H9 (cell line): Measurements from ENCODE around the gene PIP5KL1. TPM values are rescaled to one million over a fixed set of nuclear protein-coding genes. Genes with fewer than 3 reads are reported as not detected.

ENCODE experiments used
- DNase-seq: peaks from one replicate; pipeline ENCODE4 v3.0.0-alpha.2; 2017
- H2AFZ ChIP-seq: one replicate; pipeline ENCODE4 v1.6.1; 2013; ENCODE audit warnings: mild to moderate bottlenecking, low read length, control low read depth, moderate library complexity
- H2AK5ac ChIP-seq: 2 replicates; pipeline ENCODE4 v1.6.1; 2013; ENCODE audit warnings: low read length, control low read depth, mixed read lengths; ENCODE audit not compliant: insufficient read length
- H2BK120ac ChIP-seq: one replicate; pipeline ENCODE4 v1.6.1; 2013; ENCODE audit warnings: low read depth, mild to moderate bottlenecking, low read length, control low read depth, inconsistent platforms; ENCODE audit not compliant: poor library complexity, severe bottlenecking
- H2BK12ac ChIP-seq: 2 replicates; pipeline ENCODE4 v1.6.1; 2013; ENCODE audit warnings: low read length, control low read depth, mixed read lengths, low read depth; ENCODE audit not compliant: insufficient read length
- H2BK15ac ChIP-seq: 2 replicates; pipeline ENCODE4 v1.6.1; 2013; ENCODE audit warnings: low read depth, low read length, control low read depth
- H2BK20ac ChIP-seq: one replicate; pipeline ENCODE4 v1.6.1; 2013; ENCODE audit warnings: low read depth, mild to moderate bottlenecking, low read length, control low read depth, inconsistent platforms; ENCODE audit not compliant: poor library complexity, severe bottlenecking
- H2BK5ac ChIP-seq: 2 replicates; pipeline ENCODE4 v1.6.1; 2013; ENCODE audit warnings: low read length, control low read depth, mixed read lengths; ENCODE audit not compliant: insufficient read length
- H3K14ac ChIP-seq: 2 replicates; pipeline ENCODE4 v1.6.1; 2013; ENCODE audit warnings: low read length, control low read depth; ENCODE audit not compliant: insufficient read depth
- H3K18ac ChIP-seq: 2 replicates; pipeline ENCODE4 v1.6.1; 2013; ENCODE audit warnings: low read depth, mild to moderate bottlenecking, mixed read lengths, low read length, control low read depth; ENCODE audit not compliant: insufficient read length
- H3K23ac ChIP-seq: 2 replicates; pipeline ENCODE4 v1.6.1; 2013; ENCODE audit warnings: low read length, control low read depth, mixed read lengths, low read depth; ENCODE audit not compliant: insufficient read length
- H3K23me2 ChIP-seq: 2 replicates; pipeline ENCODE4 v1.6.1; 2013; ENCODE audit warnings: low read depth, mild to moderate bottlenecking, mixed read lengths, low read length, control low read depth; ENCODE audit not compliant: insufficient read length, poor library complexity, severe bottlenecking
- H3K27ac ChIP-seq: 2 replicates; pipeline ENCODE4 v1.5.1; 2013; ENCODE audit warnings: low read length, control low read depth, mixed read lengths, low read depth; ENCODE audit not compliant: insufficient read length
- H3K27me3 ChIP-seq: 2 replicates; pipeline ENCODE4 v1.6.1; 2013; ENCODE audit warnings: low read length, control low read depth, inconsistent platforms; ENCODE audit not compliant: insufficient read depth
- H3K4ac ChIP-seq: 2 replicates; pipeline ENCODE4 v1.6.1; 2013; ENCODE audit warnings: low read depth, mild to moderate bottlenecking, control low read depth, inconsistent platforms, low read length, moderate library complexity
- H3K4me1 ChIP-seq: 2 replicates; pipeline ENCODE4 v1.6.1; 2013; ENCODE audit warnings: low read length, control low read depth, inconsistent platforms; ENCODE audit not compliant: insufficient read depth
- H3K4me2 ChIP-seq: 2 replicates; pipeline ENCODE4 v1.6.1; 2013; ENCODE audit warnings: low read length, control low read depth, mixed read lengths; ENCODE audit not compliant: insufficient read length, insufficient read depth
- H3K56ac ChIP-seq: 2 replicates; pipeline ENCODE4 v1.6.1; 2013; ENCODE audit warnings: low read depth, mild to moderate bottlenecking, mixed read lengths, low read length, control low read depth; ENCODE audit not compliant: insufficient read length
- H3K79me1 ChIP-seq: 2 replicates; pipeline ENCODE4 v1.6.1; 2013; ENCODE audit warnings: low read depth, mild to moderate bottlenecking, moderate library complexity, low read length, control low read depth, inconsistent platforms; ENCODE audit not compliant: insufficient read depth, poor library complexity, severe bottlenecking
- H3K79me2 ChIP-seq: 2 replicates; pipeline ENCODE4 v1.6.1; 2013; ENCODE audit warnings: low read length, control low read depth, inconsistent platforms; ENCODE audit not compliant: insufficient read depth
- H3K9ac ChIP-seq: 2 replicates; pipeline ENCODE4 v1.6.1; 2013; ENCODE audit warnings: low read length, control low read depth, mixed read lengths; ENCODE audit not compliant: insufficient read length; ENCODE audit errors: extremely low read depth
- H3K9me3 ChIP-seq: one replicate; pipeline ENCODE4 v1.6.1; 2013; ENCODE audit warnings: low read depth, low read length, inconsistent platforms; ENCODE audit not compliant: control insufficient read depth
- H3T11ph ChIP-seq: one replicate; pipeline ENCODE4 v1.6.1; 2013; ENCODE audit warnings: mild to moderate bottlenecking, low read length, control low read depth, inconsistent platforms
- H4K20me1 ChIP-seq: one replicate; pipeline ENCODE4 v1.6.1; 2013; ENCODE audit not compliant: control insufficient read depth, insufficient read length, insufficient read depth
- H4K5ac ChIP-seq: 2 replicates; pipeline ENCODE4 v1.6.1; 2013; ENCODE audit warnings: low read depth, mild to moderate bottlenecking, mixed read lengths, low read length, control low read depth; ENCODE audit not compliant: insufficient read length
- H4K8ac ChIP-seq: replicated peaks from 2 replicates; pipeline ENCODE4 v1.6.1; 2013; ENCODE audit warnings: low read length, control low read depth, mixed read lengths, low read depth; ENCODE audit not compliant: insufficient read length
- H4K91ac ChIP-seq: 2 replicates; pipeline ENCODE4 v1.6.1; 2013; ENCODE audit warnings: low read depth, mild to moderate bottlenecking, moderate library complexity, mixed read lengths, low read length, control low read depth; ENCODE audit not compliant: insufficient read length
- H3K27ac Mint-ChIP-seq, 3 experiments: 2 replicates in 2 of 3; 3 replicates in 1 of 3; pipeline ENCODE4 v1.8.0; 2020 to 2021; ENCODE audit warnings: mixed read lengths in 3 of 3, mild to moderate bottlenecking in 1 of 3, moderate library complexity in 1 of 3
- H3K27me3 Mint-ChIP-seq: 2 replicates; pipeline ENCODE4 v1.8.0; 2021; ENCODE audit warnings: low read depth, mild to moderate bottlenecking, moderate library complexity, mixed read lengths
- H3K36me3 Mint-ChIP-seq, 3 experiments: 2 replicates in 2 of 3; 3 replicates in 1 of 3; pipeline ENCODE4 v1.8.0; 2020 to 2021; ENCODE audit warnings: low read depth in 3 of 3, mixed read lengths in 3 of 3; ENCODE audit not compliant: insufficient read depth in 1 of 3
- H3K4me1 Mint-ChIP-seq, 2 experiments: 2 replicates each; pipeline ENCODE4 v1.8.0; 2020; ENCODE audit warnings: mixed read lengths in 2 of 2
- H3K4me3 Mint-ChIP-seq, 2 experiments: 2 replicates in 1 of 2; 3 replicates in 1 of 2; pipeline ENCODE4 v1.8.0; 2020 to 2021; ENCODE audit warnings: mild to moderate bottlenecking in 2 of 2, mixed read lengths in 2 of 2, moderate library complexity in 1 of 2
- H3K9me3 Mint-ChIP-seq, 2 experiments: 2 replicates in 1 of 2; 3 replicates in 1 of 2; pipeline ENCODE4 v1.8.0; 2020; ENCODE audit warnings: mild to moderate bottlenecking in 2 of 2, mixed read lengths in 2 of 2, moderate library complexity in 1 of 2
- WGBS: extraction: QIAGEN DNeasy Blood & Tissue Kit; methylation state at CpG from one replicate; pipeline ENCODE4 v1.1.7; 2013; ENCODE audit warnings: missing lambda C conversion rate, low lambda C conversion rate, mixed read lengths; ENCODE audit not compliant: insufficient read length; ENCODE audit errors: extremely low coverage; 5-methylcytosine and 5-hydroxymethylcytosine counted together
- total RNA-seq: library from RNA; stranded (reverse); gene quantifications from 2 replicates; pipeline ENCODE4 v1.2.1, GENCODE V29; 2021
- TF ChIP-seq, protein P1 (sequence below): fragments of 200-600 bp; sonication (generic); conservative IDR thresholded peaks from 3 replicates; pipeline ENCODE4 v1.8.0; 2021; ENCODE audit warnings: antibody characterized with exemption, mild to moderate bottlenecking

The PIP5KL1 gene
- total RNA-seq, 1 experiment from 2014 or later: 11.6 TPM

DNA sequence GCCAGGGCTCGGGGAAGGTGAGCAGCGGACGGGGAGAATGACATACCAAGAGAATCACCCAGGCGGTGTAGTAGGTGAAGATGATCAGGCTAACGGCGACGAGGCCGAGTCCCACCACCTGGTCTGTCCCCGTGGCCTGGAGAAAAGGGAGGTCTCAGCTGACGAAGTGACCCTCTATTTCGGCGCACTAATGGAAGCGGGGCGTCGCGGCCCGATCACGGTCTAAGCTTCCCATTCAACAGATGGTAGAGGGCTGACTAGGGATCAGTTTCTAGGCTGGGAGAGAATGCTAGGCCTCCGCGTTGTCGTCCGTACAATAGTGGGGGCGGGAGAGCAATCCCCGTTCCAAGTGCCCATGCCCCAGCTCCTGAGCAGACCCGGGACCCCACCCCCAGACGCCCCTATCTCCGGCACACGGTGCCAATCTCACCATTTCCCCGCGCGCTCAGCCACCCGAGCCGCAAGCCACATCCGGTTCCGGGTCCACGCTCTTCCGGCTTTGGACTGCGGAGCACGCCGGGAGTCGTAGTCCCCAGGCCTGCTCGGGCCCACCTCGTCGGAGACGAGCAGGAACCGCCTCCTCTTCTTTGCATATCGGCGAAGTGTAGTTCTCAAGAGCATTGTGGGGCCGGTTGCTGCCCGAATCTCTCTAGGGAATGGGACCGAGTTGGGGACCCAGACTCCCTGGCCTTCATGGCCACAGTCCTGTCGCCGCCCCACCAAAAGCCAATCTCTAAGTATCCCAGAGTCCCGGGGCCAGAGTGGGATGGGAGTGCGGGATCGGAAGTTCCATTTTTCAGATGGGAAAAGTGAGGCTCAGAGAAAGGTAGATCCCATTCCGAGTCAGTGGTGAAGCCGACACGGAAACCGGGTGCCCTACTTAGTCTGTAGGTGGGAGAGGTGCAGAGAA lies 7.1 kb upstream of the PIP5KL1 start, which contains the start of gene DPM2:
DPM2 (minus strand) TSS at position 467 of the 910 bp plus-strand sequence; CDS start at position 433, 34 bp downstream.
- Histone ChIP-seq H3K9me3 (no peaks in the 10 kb centered on the region), H3K14ac (peak within 1 kb of the TSS; percentile 41; the same call in 1 of the 2 replicates), H3K18ac (peak within 1 kb of the TSS; percentile 20), H3K79me2 (no peaks in the 10 kb centered on the region), H3K4me2 (peak within 1 kb of the TSS; percentile 96), H2BK20ac (no peak within 1 kb of the TSS), H3K23ac (no peak within 1 kb of the TSS), H4K20me1 (no peaks in the 10 kb centered on the region), H4K8ac (no peak within 1 kb of the TSS), H3K56ac (no peak within 1 kb of the TSS), H3K79me1 (peaks cover 10% of the 10 kb centered on the region), H3K9ac (peak within 1 kb of the TSS; percentile 74), H4K5ac (no peak within 1 kb of the TSS), H3K27me3 (no peaks in the 10 kb centered on the region), H3K23me2 (peaks cover 6% of the 10 kb centered on the region), H2AK5ac (no peak within 1 kb of the TSS), H2BK15ac (no peak within 1 kb of the TSS), H3T11ph (no peak within 1 kb of the TSS), H2AFZ (no peak within 1 kb of the TSS), H3K27ac (no peak within 1 kb of the TSS), H2BK120ac (no peak within 1 kb of the TSS), H3K4me1 (no peaks in the 10 kb centered on the region), H2BK12ac (no peak within 1 kb of the TSS), H4K91ac (no peak within 1 kb of the TSS), H3K4ac (no peak within 1 kb of the TSS), H2BK5ac (no peak within 1 kb of the TSS)
- Mint-ChIP-seq H3K4me3 (peak within 1 kb of the TSS; percentile 84 to 96), H3K4me1 (peaks cover 25 to 42% of the 10 kb centered on the region in 2 experiments), H3K27me3 (peaks cover 6% of the 10 kb centered on the region), H3K36me3 (peaks cover 6 to 33% (median 27%) of the 10 kb centered on the region in 3 experiments; a peak in 6 of 7 replicates), H3K27ac (peak within 1 kb of the TSS; percentile 93 to 95 (median 94)), H3K9me3 (no peaks in the 10 kb centered on the region; a peak in 1 of 5 replicates)
- peak; percentile 93 for DNase-seq
- TF ChIP-seq, protein P1, sequence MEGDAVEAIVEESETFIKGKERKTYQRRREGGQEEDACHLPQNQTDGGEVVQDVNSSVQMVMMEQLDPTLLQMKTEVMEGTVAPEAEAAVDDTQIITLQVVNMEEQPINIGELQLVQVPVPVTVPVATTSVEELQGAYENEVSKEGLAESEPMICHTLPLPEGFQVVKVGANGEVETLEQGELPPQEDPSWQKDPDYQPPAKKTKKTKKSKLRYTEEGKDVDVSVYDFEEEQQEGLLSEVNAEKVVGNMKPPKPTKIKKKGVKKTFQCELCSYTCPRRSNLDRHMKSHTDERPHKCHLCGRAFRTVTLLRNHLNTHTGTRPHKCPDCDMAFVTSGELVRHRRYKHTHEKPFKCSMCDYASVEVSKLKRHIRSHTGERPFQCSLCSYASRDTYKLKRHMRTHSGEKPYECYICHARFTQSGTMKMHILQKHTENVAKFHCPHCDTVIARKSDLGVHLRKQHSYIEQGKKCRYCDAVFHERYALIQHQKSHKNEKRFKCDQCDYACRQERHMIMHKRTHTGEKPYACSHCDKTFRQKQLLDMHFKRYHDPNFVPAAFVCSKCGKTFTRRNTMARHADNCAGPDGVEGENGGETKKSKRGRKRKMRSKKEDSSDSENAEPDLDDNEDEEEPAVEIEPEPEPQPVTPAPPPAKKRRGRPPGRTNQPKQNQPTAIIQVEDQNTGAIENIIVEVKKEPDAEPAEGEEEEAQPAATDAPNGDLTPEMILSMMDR: no peak
- WGBS: no CpG with 5 or more reads among the region's 60 CpGs
